K562 (cell line): Measurements from ENCODE around the gene ZNF236.

Source experiments
- CTCF ChIP-seq, 3 experiments: IDR thresholded peaks in 2 of 3; conservative IDR thresholded peaks in 1 of 3; 2 replicates each; pipeline ENCODE4 v1.5.1; 2011 to 2012; ENCODE audit warnings: low read length in 3 of 3, mild to moderate bottlenecking in 3 of 3, control low read depth in 2 of 3, improper control_type of control experiment in 1 of 3, inconsistent platforms in 1 of 3, low read depth in 1 of 3, mixed read lengths in 1 of 3, moderate library complexity in 1 of 3; ENCODE audit not compliant: insufficient read depth in 2 of 3
- SMARCA5 ChIP-seq: fragments of 450-650 bp; IDR thresholded peaks from 2 replicates; pipeline ENCODE4 v1.6.1; 2016
- ZNF407 ChIP-seq: fragments of 450-650 bp; IDR thresholded peaks from 2 replicates; pipeline ENCODE4 v1.6.1; 2016; ENCODE audit warnings: low read depth

DNA sequence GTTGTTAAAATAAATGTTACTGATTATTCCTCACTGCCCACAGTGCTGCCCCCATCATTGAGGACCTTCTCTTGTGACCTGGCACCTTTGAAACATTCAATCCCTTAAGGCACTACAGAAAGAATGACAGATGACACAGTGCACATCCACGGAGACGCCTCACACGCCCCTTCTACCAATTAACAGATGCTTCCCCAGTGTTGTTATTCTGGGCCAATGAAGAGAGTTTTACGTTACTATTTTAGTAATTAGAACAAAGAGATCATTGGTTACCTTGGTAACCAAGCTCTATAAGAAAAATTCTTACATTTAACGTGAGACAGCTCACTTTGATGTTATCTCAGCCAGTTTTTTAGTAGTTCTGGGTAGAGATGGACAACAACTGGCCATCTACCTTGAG, 152.0 kb downstream of the ZNF236 start:
- TF ChIP-seq SMARCA5 (no peak), CTCF (IDR thresholded peaks at IDR 0.05 in 2 of 3, conservative IDR thresholded peaks at IDR 0.05 in 1 of 3; ENCODE audit: insufficient read depth in 2 of 3, low read depth in 1 of 3, low read length in 3 of 3) (no peak), ZNF407 (no peak)
